Spleen (tissue), 7 donors: Measurements from ENCODE around the gene WLS.

ENCODE experiments used
- CTCF ChIP-seq, 11 experiments: fragments of 200-600 bp in 7 of 11; fragments of 450-650 bp in 4 of 11; sonication (generic) in 4 of 11; IDR thresholded peaks in 8 of 11; conservative IDR thresholded peaks in 3 of 11; 1 replicate in 7 of 11; 2 replicates in 4 of 11; pipeline versions ENCODE4 v1.4.0 to v1.8.0; 2016 to 2021; ENCODE audit warnings: antibody characterized with exemption in 11 of 11, inconsistent platforms in 4 of 11, mild to moderate bottlenecking in 1 of 11
- POLR2A ChIP-seq, 3 donors: fragments of 450-650 bp; IDR thresholded peaks; one replicate each; pipeline ENCODE4 v1.5.1; 2017; ENCODE audit warnings: antibody characterized with exemption in 3 of 3, mild to moderate bottlenecking in 1 of 3
- POLR2AphosphoS5 ChIP-seq, 3 donors: sonication (generic); formaldehyde crosslinking; IDR thresholded peaks; one replicate each; pipeline ENCODE4 v1.5.1; 2017; ENCODE audit warnings: antibody characterized with exemption in 3 of 3
- donor health status: DM: no; HTN: no; CAD: no; lungs with moderate emphysema.
- donor health status: DM: no; HTN: no; CAD: no.
- donor health status: DM: no; HTN: no; CAD: no.

GRCh38 chr1:68083686-68084085 lies 148.6 kb downstream of the WLS start:
- TF ChIP-seq POLR2AphosphoS5 (IDR thresholded peaks at IDR 0.05) (no peak), CTCF (IDR thresholded peaks at IDR 0.05 in 8 of 11, conservative IDR thresholded peaks at IDR 0.05 in 3 of 11) (no peak), POLR2A (IDR thresholded peaks at IDR 0.05) (no peak)
